ENCODE results near the gene BCL7B.
"Not testable (repeated sequence)": the region's sequence is repeated elsewhere in the genome, so short reads cannot be mapped to it uniquely, and the experiment has no call there.

DNA sequence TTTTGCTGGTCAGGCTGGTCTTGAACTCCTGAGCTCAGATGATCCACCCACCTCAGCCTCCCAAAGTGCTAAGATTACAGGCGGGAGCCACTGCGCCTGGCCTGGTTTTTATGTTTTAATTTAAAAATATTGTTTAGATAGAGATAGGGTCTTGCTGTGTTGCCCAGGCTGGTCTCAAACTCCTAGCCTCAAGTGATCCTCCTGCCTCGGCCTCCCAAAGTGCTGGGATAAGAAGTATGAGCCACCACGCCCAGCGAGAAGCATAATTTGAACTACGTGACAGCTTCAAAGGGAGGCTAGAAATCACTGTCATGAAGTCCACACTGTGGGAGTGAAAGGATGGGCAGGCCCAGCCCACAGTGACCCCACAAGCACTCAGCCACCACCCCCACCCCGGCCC, 21.6 kb downstream of the BCL7B start:
- not testable (repeated sequence) for TF ChIP-seq POLR2A (IDR thresholded peaks at IDR 0.05; ENCODE audit: low read depth, low read length); TAF1 (IDR thresholded peaks at IDR 0.05; ENCODE audit: borderline replicate concordance, low read depth, low read length); POLR2AphosphoS5 (IDR thresholded peaks at IDR 0.05; ENCODE audit: low read depth, low read length)

All from GM12892 (cell line).